GM12878 (cell line): ENCODE measurements around the gene ERC2. TPM values are rescaled to one million over a fixed set of nuclear protein-coding genes. Genes with fewer than 3 reads are reported as not detected.

ENCODE experiments used
- ATAC-seq: fragments of 200-7000 bp; cut with Tn5 transposase; 3 replicates; pipeline ENCODE4 v1.9.1; 2020; ENCODE audit warnings: mild to moderate bottlenecking, moderate library complexity
- BruUV-seq: library from RNA; stranded (reverse); fragments of 400-500 nt; replicated peaks from 2 replicates; lab custom pipeline; 2021; lab: Mats Ljungman, UMichigan
- CTCF ChIA-PET: fragments of 300-600 bp; sonication (Branson Sonifier 250); formaldehyde crosslinking; extraction: SDS; loops from one replicate; lab custom pipeline; 2021; ENCODE audit warnings: inconsistent platforms; lab: Yijun Ruan, JAX
- POLR2A ChIA-PET: fragments of 350-600 bp; formaldehyde crosslinking; extraction: SDS; loops from one replicate; lab custom pipeline; 2021; ENCODE audit warnings: inconsistent platforms; lab: Charles Lee
- RAD21 ChIA-PET: fragments of 300-600 bp; sonication (Branson Sonifier 250); formaldehyde crosslinking; loops from one replicate; lab custom pipeline; 2023; ENCODE audit warnings: antibody characterized with exemption; ENCODE audit not compliant: unreplicated experiment; lab: Charles Lee
- SMC1A ChIA-PET: fragments of 300-600 bp; sonication (Branson Sonifier 250); formaldehyde crosslinking; loops from one replicate; lab custom pipeline; 2023; ENCODE audit not compliant: unreplicated experiment, uncharacterized antibody; lab: Charles Lee
- DNase-seq: peaks from one replicate; pipeline ENCODE4 v3.0.0-alpha.2; 2011; ENCODE audit warnings: low read depth, low spot score
- FAIRE-seq: peaks from 3 replicates; lab custom pipeline; 2011; peaks lifted over from hg19 to GRCh38; lab: Jason Lieb, UNC
- H2AFZ ChIP-seq: 2 replicates; pipeline ENCODE4 v1.6.0; 2011; ENCODE audit warnings: low read depth, low read length, control low read depth; ENCODE audit not compliant: control insufficient read depth
- H3K27ac ChIP-seq: 2 replicates; pipeline ENCODE4 v1.5.1; 2011; ENCODE audit warnings: control low read depth; ENCODE audit not compliant: control insufficient read depth, insufficient read depth
- H3K27me3 ChIP-seq, 2 experiments: replicated peaks in 1 of 2; 2 replicates each; pipeline versions ENCODE4 v1.6.0 to v1.6.1; 2011; ENCODE audit warnings: low read length in 1 of 2; ENCODE audit not compliant: control insufficient read depth in 2 of 2, insufficient read depth in 2 of 2
- H3K36me3 ChIP-seq, 2 experiments: 2 replicates each; pipeline ENCODE4 v1.5.1; 2011; ENCODE audit warnings: low read length in 1 of 2; ENCODE audit not compliant: control insufficient read depth in 2 of 2, insufficient read depth in 2 of 2
- H3K4me1 ChIP-seq: 2 replicates; pipeline ENCODE4 v1.6.1; 2011; ENCODE audit warnings: mild to moderate bottlenecking, low read length, moderate library complexity, mixed read lengths; ENCODE audit not compliant: control insufficient read depth, insufficient read depth
- H3K4me2 ChIP-seq: 2 replicates; pipeline ENCODE4 v1.6.0; 2011; ENCODE audit warnings: control low read depth; ENCODE audit not compliant: control insufficient read depth, insufficient read depth
- H3K4me3 ChIP-seq: fragments of 200-600 bp; sonication (generic); 2 replicates; pipeline ENCODE4 v1.5.1; 2016
- H3K79me2 ChIP-seq: 2 replicates; pipeline ENCODE4 v1.6.0; 2011; ENCODE audit warnings: low read length; ENCODE audit not compliant: control insufficient read depth, insufficient read depth
- H3K9ac ChIP-seq: 2 replicates; pipeline ENCODE4 v1.8.0; 2011; ENCODE audit warnings: low read length, control low read depth, mixed read lengths; ENCODE audit not compliant: control insufficient read depth, insufficient read depth
- H3K9me3 ChIP-seq: replicated peaks from 3 replicates; pipeline ENCODE4 v1.5.1; 2011; ENCODE audit warnings: mild to moderate bottlenecking, low read length; ENCODE audit not compliant: control insufficient read depth, insufficient read depth
- H4K20me1 ChIP-seq: 2 replicates; pipeline ENCODE4 v1.6.0; 2011; ENCODE audit not compliant: control insufficient read depth, insufficient read depth
- E2F8 ChIP-seq: fragments of 450-650 bp; IDR thresholded peaks from 2 replicates; pipeline ENCODE4 v1.6.1; 2018; ENCODE audit warnings: mild to moderate bottlenecking, low read depth, moderate library complexity; ENCODE audit not compliant: partially characterized antibody
- IRF5 ChIP-seq: fragments of 450-650 bp; IDR thresholded peaks from 2 replicates; pipeline ENCODE4 v1.6.1; 2017; ENCODE audit warnings: borderline replicate concordance
- NBN ChIP-seq: fragments of 450-650 bp; IDR thresholded peaks from 2 replicates; pipeline ENCODE4 v1.6.1; 2016
- NFIC ChIP-seq: IDR thresholded peaks from 2 replicates; pipeline ENCODE4 v1.6.1; 2012; ENCODE audit warnings: low read depth, mild to moderate bottlenecking, inconsistent platforms, low read length, moderate library complexity
- PAX5 ChIP-seq: IDR thresholded peaks from 2 replicates; pipeline ENCODE4 v1.6.1; 2011; ENCODE audit warnings: low read depth, low read length, borderline replicate concordance
- PAX8 ChIP-seq: fragments of 450-650 bp; IDR thresholded peaks from 2 replicates; pipeline ENCODE4 v1.6.1; 2017; ENCODE audit warnings: mild to moderate bottlenecking, moderate library complexity
- PKNOX1 ChIP-seq: fragments of 450-650 bp; IDR thresholded peaks from 2 replicates; pipeline ENCODE4 v1.6.1; 2016; ENCODE audit warnings: mild to moderate bottlenecking
- SMAD1 ChIP-seq: fragments of 450-650 bp; IDR thresholded peaks from 2 replicates; pipeline ENCODE4 v1.6.1; 2018; ENCODE audit warnings: mild to moderate bottlenecking, low read depth; ENCODE audit not compliant: partially characterized antibody
- SRF ChIP-seq, 2 experiments: IDR thresholded peaks; 2 replicates each; pipeline ENCODE4 v1.6.1; 2011; ENCODE audit warnings: low read depth in 2 of 2, low read length in 2 of 2, mild to moderate bottlenecking in 1 of 2, moderate library complexity in 1 of 2
- SUPT20H ChIP-seq: IDR thresholded peaks from 2 replicates; pipeline ENCODE4 v1.6.1; 2011; ENCODE audit warnings: low read depth, mild to moderate bottlenecking, low read length, moderate library complexity, borderline replicate concordance; ENCODE audit not compliant: control insufficient read depth
- ZBTB11 ChIP-seq: fragments of 450-650 bp; formaldehyde crosslinking; IDR thresholded peaks from 2 replicates; pipeline ENCODE4 v1.5.0; 2022; ENCODE audit warnings: mild to moderate bottlenecking, missing genetic modification characterization
- ZSCAN29 ChIP-seq: fragments of 450-650 bp; IDR thresholded peaks from 2 replicates; pipeline ENCODE4 v1.6.1; 2017; ENCODE audit warnings: mild to moderate bottlenecking, moderate library complexity
- WGBS: methylation state at CpG from one replicate; pipeline ENCODE4 v1.1.6; 2016; ENCODE audit warnings: low lambda C conversion rate; ENCODE audit not compliant: insufficient replicate concordance, insufficient coverage; ENCODE audit errors: missing lambda C conversion rate; 5-methylcytosine and 5-hydroxymethylcytosine counted together
- in situ Hi-C: fragments of 300-500 bp; cut with MboI; formaldehyde crosslinking; loops from 9 replicates; pipeline ENCODE4 v1.14.3; 2018; ENCODE audit warnings: mixed read lengths
- intact Hi-C: fragments of 100-400 bp; cut with micrococcal nuclease; formaldehyde crosslinking; loops from one replicate; pipeline ENCODE4 v1.14.2; 2022; ENCODE audit not compliant: unreplicated experiment
- polyA plus RNA-seq, 11 experiments: library from polyadenylated mRNA; depleted of rRNA in 4 of 11; unstranded in 6 of 11; stranded (reverse) in 5 of 11; fragments of >200 nt; fragmentation: Nextera tagmentation in 4 of 11; fragmentation: Illumina TruSeq in 1 of 11; extraction: Ambion mirVana in 4 of 11; extraction: Trizol in 1 of 11; gene quantifications; 1 replicate in 1 of 11; 2 replicates in 10 of 11; pipeline versions ENCODE4 v1.2.1 to v1.2.3, GENCODE V29; 2011 to 2016; ENCODE audit warnings: inconsistent platforms in 2 of 11, missing spikeins in 2 of 11, low read depth in 1 of 11
- total RNA-seq, 4 experiments: library from RNA; depleted of rRNA in 3 of 4; stranded (reverse); fragments of >200 nt in 3 of 4; fragmentation: Illumina TruSeq in 1 of 4; extraction: Trizol in 1 of 4; gene quantifications; 2 replicates each; pipeline versions ENCODE4 v1.2.1 to v1.2.3, GENCODE V29; 2013 to 2021
- TF ChIP-seq, protein P1 (sequence below): IDR thresholded peaks from 2 replicates; pipeline ENCODE4 v1.6.1; 2012; ENCODE audit warnings: low read depth, low read length, improper control_type of control experiment

The ERC2 gene
- total and polyA plus RNA-seq, 10 of the 15 experiments (the other 5 are each of a cell fraction or from before 2014, with no cell fraction given): 0.06 to 1.4 (median 0.12) TPM; not detected in 3

- no peak for TF ChIP-seq SUPT20H
- no peak for TF ChIP-seq SRF (IDR thresholded peaks at IDR 0.05; ENCODE audit: low read depth in 2 of 2, low read length in 2 of 2)
- no peak for TF ChIP-seq ZBTB11 (CRISPR knock-in tag)
- no peak for TF ChIP-seq IRF5
These were observed 314.0 kb downstream of the ERC2 start (continued) for GRCh38 chr3:56154297-56154696.

GRCh38 chr3:56147354-56147753, 320.9 kb downstream of the ERC2 start:
- in situ Hi-C loops: no loop called here
- no peak for TF ChIP-seq SMAD1
- TF ChIP-seq PKNOX1: no peak
- TF ChIP-seq ZSCAN29: no peak
- TF ChIP-seq E2F8: no peak
- no peak for TF ChIP-seq PAX8
- no peak for TF ChIP-seq NBN
- TF ChIP-seq, protein P1, sequence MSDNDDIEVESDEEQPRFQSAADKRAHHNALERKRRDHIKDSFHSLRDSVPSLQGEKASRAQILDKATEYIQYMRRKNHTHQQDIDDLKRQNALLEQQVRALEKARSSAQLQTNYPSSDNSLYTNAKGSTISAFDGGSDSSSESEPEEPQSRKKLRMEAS: no peak
- no peak for TF ChIP-seq PAX5
- TF ChIP-seq NFIC: no peak

More at GRCh38 chr3:56147354-56147753, 320.9 kb downstream of the ERC2 start:
- intact Hi-C loops: no loop called here
- Histone ChIP-seq H3K4me1 (no peaks in the 10 kb centered on the region), H3K79me2 (no peaks in the 10 kb centered on the region), H3K9ac (no peak overlapping the region), H3K9me3 (no peaks in the 10 kb centered on the region), H3K27ac (no peak overlapping the region), H4K20me1 (no peaks in the 10 kb centered on the region), H3K36me3 (no peaks in the 10 kb centered on the region), H3K4me2 (no peak overlapping the region), H3K4me3 (no peak overlapping the region), H3K27me3 (no peaks in the 10 kb centered on the region; a peak in 1 of 4 replicates), H2AFZ (no peak overlapping the region)
- no TSS peak for BruUV-seq
- ATAC-seq: no peak
- ChIA-PET POLR2A (no interaction called here), RAD21 (no interaction called here), CTCF (no interaction called here), SMC1A (no interaction called here)
- 39% methylated on average over 3 of the region's 3 CpGs for WGBS
- DNase-seq: no peak
- FAIRE-seq: no peak
